ENCODE measurements around the gene NNT.

GRCh38 chr5:43634621-43635020 is 31.6 kb downstream of the NNT start:
- no peak for TF ChIP-seq CTCF (IDR thresholded peaks at IDR 0.05; ENCODE audit: insufficient read depth, low read length, poor library complexity, severe bottlenecking)
- no peak for TF ChIP-seq EZH2phosphoT487 (conservative IDR thresholded peaks at IDR 0.05; ENCODE audit: low read length)

All from SU-DHL-6 (cell line).